AG04450 (cell line): ENCODE measurements around the gene PDE4C. TPM values are rescaled to one million over a fixed set of nuclear protein-coding genes. Genes with fewer than 3 reads are reported as not detected.

Source experiments
- CTCF ChIA-PET: fragments of 300-600, 350-600 bp; formaldehyde crosslinking; extraction: SDS; loops from one replicate; lab custom pipeline; 2022; ENCODE audit warnings: antibody characterized with exemption, inconsistent platforms; lab: Charles Lee
- POLR2A ChIA-PET: fragments of 350-600 bp; formaldehyde crosslinking; extraction: SDS; loops from one replicate; lab custom pipeline; 2021; ENCODE audit warnings: antibody characterized with exemption, inconsistent platforms; lab: Yijun Ruan, JAX
- DNase-seq: peaks from one replicate; pipeline ENCODE4 v3.0.0-alpha.2; 2011; ENCODE audit warnings: low read depth, low spot score
- H3K27ac ChIP-seq: one replicate; pipeline ENCODE4 v1.5.1; 2012; ENCODE audit warnings: low read depth, low read length, control low read depth
- H3K27me3 ChIP-seq: one replicate; pipeline ENCODE4 v1.6.0; 2012; ENCODE audit warnings: low read length; ENCODE audit not compliant: control insufficient read depth, insufficient read depth
- H3K4me3 ChIP-seq: 2 replicates; pipeline ENCODE4 v1.5.1; 2011; ENCODE audit warnings: mild to moderate bottlenecking, low read depth, low read length, control low read depth
- H3K9me3 ChIP-seq: 2 replicates; pipeline ENCODE4 v1.5.1; 2012; ENCODE audit warnings: low read length; ENCODE audit not compliant: control insufficient read depth, insufficient read depth
- polyA plus RNA-seq: library from polyadenylated mRNA; depleted of rRNA; stranded (reverse); fragments of >200 nt; gene quantifications from 2 replicates; pipeline ENCODE4 v1.2.3, GENCODE V29; 2011
- TF ChIP-seq, protein P1 (sequence below): IDR thresholded peaks from 2 replicates; pipeline ENCODE4 v1.5.1; 2011; ENCODE audit warnings: low read depth, low read length, control low read depth, inconsistent platforms

Gene PDE4C
- polyA plus RNA-seq, 1 experiment, result 0.46 TPM

GRCh38 chr19:18252370-18252717, 26.1 kb upstream of the PDE4C start:
- H3K9me3 ChIP-seq, result peaks cover 5% of the 10 kb centered on the region; the same call in 1 of the 2 replicates
- H3K27ac ChIP-seq, result no peak overlapping the region
- H3K4me3 ChIP-seq, result no peak overlapping the region
- H3K27me3 ChIP-seq, result peaks cover 21% of the 10 kb centered on the region
- ChIA-PET CTCF (interaction anchor here (0.7 to 6.9 kb wide), 30 partner anchors 11 to 185 kb away, joined by 3 to 99 read pairs (median 7); partner anchors contain the start of genes MPV17L2 and RAB3A), POLR2A (interaction anchor here (1.0 to 1.6 kb wide), 3 partner anchors 27 to 58 kb away, joined by 3 to 5 read pairs (median 3); no protein-coding TSS in a partner anchor)
- TF ChIP-seq, protein P1, sequence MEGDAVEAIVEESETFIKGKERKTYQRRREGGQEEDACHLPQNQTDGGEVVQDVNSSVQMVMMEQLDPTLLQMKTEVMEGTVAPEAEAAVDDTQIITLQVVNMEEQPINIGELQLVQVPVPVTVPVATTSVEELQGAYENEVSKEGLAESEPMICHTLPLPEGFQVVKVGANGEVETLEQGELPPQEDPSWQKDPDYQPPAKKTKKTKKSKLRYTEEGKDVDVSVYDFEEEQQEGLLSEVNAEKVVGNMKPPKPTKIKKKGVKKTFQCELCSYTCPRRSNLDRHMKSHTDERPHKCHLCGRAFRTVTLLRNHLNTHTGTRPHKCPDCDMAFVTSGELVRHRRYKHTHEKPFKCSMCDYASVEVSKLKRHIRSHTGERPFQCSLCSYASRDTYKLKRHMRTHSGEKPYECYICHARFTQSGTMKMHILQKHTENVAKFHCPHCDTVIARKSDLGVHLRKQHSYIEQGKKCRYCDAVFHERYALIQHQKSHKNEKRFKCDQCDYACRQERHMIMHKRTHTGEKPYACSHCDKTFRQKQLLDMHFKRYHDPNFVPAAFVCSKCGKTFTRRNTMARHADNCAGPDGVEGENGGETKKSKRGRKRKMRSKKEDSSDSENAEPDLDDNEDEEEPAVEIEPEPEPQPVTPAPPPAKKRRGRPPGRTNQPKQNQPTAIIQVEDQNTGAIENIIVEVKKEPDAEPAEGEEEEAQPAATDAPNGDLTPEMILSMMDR, result no peak
- DNase-seq, result no peak

DNA sequence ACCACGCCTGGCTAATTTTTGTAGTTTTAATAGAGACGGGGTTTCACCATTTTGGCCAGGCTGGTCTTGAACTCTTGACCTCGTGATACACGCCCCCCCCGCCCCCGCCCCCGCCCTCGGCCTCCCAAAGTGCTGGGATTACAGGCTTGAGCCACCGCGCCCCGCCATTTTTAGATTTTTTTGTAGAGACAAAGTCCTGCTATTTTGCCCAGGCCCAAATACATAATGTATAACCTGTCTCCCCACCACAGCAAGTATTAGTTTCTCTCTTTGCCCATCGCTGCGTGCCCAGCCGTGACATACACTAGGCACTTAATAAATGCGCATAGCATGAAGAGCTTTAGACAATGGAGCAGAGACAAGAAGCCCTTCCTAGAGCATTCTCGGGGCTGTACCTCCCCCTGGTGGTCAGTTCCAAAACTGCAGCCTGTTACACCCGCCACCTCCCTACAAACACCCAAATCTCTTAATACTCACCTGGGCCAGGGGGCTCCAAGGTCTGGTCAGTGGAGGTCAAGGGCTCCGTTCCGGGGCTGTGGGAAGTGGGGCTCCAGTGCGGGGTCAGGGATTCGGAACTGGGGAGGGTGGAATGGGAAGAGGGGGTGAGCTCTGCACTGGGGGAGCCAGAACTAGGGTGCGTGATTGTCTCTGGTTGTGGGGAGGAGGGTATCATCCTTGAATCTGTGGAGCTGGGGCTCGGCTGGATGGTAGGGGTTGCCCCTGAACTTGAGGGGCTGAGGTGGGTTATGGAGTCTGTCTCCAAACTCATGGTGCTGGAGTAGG, 25.5 kb upstream of the PDE4C start:
- peak; percentile 20 for DNase-seq
- POLR2A ChIA-PET, result interaction anchor here (1.0 to 1.6 kb wide), 2 partner anchors 28 to 47 kb away, joined by 3 to 5 read pairs; no protein-coding TSS in a partner anchor
- Histone ChIP-seq H3K9me3 (peaks cover 5% of the 10 kb centered on the region; the same call in 1 of the 2 replicates), H3K27me3 (peaks cover 21% of the 10 kb centered on the region), H3K27ac (no peak overlapping the region), H3K4me3 (no peak overlapping the region)
- CTCF ChIA-PET, result interaction anchor here (0.6 to 6.9 kb wide), 36 partner anchors 11 to 184 kb away, joined by 3 to 99 read pairs (median 6); partner anchors contain the start of genes MPV17L2 and RAB3A
- TF ChIP-seq, protein P1, result peak; percentile 92

DNA sequence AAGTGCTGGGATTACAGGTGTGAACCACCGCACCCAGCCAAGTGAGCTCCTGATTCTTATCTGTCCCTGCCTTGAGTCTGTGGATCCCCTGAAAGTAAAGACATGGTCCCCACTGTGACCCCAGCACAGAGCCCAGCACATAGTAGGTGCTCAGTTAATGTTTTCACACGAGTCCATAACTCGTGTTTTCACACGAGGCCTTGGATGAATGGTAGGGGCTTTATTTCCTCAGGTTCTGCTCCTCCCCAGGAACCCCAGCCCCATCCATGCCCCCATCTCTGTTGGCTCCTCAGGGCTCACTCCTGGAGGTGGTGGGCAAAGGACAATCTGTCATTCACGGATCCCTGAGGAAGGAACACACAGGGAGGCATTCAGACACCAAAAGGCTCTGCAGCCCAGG, 23.6 kb upstream of the PDE4C start:
- POLR2A ChIA-PET, result interaction anchor here (0.6 kb wide), 1 partner anchor 701 kb away, joined by 4 read pairs; no protein-coding TSS in a partner anchor
- CTCF ChIA-PET, result interaction anchor here (0.6 to 6.9 kb wide), 6 partner anchors 10 to 249 kb away, joined by 3 to 99 read pairs (median 6); partner anchors contain the start of genes LSM4, MPV17L2 and RAB3A
- peaks cover 5% of the 10 kb centered on the region; the same call in 1 of the 2 replicates for H3K9me3 ChIP-seq
- H3K27me3 ChIP-seq, result peaks cover 14% of the 10 kb centered on the region
- TF ChIP-seq, protein P1, result no peak
- H3K4me3 ChIP-seq, result no peak overlapping the region
- no peak overlapping the region for H3K27ac ChIP-seq
- DNase-seq, result no peak

DNA sequence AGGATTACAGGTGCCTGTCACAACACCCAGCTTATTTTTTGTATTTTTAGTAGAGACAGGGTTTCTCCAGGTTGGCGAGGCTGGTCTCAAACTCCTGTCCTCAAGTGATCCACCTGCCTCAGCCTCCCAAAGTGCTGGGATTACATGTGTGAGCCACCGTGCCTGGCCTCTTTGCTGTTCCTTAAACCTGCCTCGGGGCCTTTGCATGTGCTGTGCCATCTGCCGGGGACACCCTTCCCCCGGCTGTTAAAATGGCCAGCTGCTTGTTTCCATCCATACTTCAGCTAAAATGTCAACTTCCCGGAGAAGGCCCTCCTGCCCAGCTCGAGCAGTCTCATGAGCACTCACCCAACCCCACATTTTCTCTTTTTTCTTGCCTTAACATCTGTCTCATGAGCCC, 19.1 kb upstream of the PDE4C start:
- no peak for DNase-seq
- ChIA-PET POLR2A (no interaction called here), CTCF (interaction anchor here (0.7 to 2.1 kb wide), 2 partner anchors 37 to 85 kb away, joined by 3 to 8 read pairs; no protein-coding TSS in a partner anchor)
- TF ChIP-seq, protein P1, result no peak
- Histone ChIP-seq H3K27ac (no peak overlapping the region), H3K9me3 (peaks cover 4% of the 10 kb centered on the region; the same call in 1 of the 2 replicates), H3K4me3 (no peak overlapping the region), H3K27me3 (no peaks in the 10 kb centered on the region)
